ENCODE measurements around the gene PLEKHG5.
"Not testable (repeated sequence)": the region's sequence is repeated elsewhere in the genome, so short reads cannot be mapped to it uniquely, and the experiment has no call there.

Gene PLEKHG5

GRCh38 chr1:6496890-6497214, 5.4 kb upstream of the PLEKHG5 start:
- no peak for DNase-seq (ENCODE audit: low read depth in 2 of 2)

GRCh38 chr1:6496365-6496721, 4.9 kb upstream of the PLEKHG5 start:
- no peak for DNase-seq (ENCODE audit: low read depth in 2 of 2)

DNA sequence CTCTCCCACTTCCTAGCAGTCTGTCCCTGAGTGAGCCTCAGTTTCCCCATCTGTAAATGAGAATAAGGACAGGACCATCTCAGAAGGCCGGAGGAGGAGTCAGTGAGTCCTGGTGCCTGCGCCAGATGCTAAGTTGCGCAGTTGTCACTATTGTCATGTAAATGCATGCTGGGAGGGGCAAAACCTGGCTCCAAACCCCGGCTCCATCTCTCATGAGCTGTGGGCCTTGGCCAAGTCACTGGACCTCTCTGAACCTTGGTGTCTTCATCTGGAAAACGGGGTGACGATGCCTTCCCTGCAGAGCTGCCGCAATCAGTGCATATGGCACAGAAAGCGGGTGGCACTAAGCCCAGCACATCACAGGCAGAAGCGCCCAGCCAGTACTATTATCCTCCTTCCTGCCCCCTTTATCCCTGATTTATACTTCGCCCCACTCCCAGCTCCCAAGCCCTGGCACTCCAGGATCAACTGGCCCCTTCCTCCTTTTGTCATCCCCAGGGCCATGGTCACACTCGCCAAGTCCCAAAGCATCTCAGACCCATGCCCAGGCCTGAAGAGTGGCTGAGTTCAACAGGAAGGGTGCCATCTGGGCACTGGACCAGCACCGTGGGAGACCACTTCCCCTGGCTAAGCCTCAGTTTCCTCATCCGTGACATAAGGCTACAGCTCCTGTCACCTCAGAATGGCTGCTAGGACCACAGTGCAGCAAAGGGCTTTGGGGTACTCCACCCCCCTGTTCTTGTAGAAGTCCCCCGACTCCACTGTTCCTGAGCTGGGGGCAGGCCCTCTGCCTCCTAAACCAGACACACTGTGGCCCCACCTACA, 4.3 kb upstream of the PLEKHG5 start:
- DNase-seq (ENCODE audit: low read depth in 2 of 2): no peak

DNA sequence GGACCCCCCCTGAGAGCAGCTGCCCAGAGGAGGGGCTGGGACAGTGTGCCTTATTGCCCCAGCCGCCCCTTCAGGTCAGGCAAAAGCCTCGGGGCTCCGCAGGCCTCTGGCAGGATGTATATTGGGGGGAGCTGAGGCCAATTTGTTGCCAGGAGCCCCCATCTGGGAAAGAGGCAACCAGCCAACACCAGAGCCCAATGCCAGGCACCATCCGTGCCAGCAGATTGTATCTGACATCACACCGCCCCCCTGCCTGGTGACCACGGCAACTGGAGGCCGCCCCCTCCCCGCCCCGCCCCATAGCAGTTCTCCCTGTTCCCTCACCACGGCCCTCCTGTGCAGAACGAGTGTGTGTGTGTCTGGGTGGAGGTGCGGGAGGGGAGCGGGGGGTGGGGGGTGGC, 3.6 kb upstream of the PLEKHG5 start:
- no peak for DNase-seq (ENCODE audit: low read depth in 2 of 2)

DNA sequence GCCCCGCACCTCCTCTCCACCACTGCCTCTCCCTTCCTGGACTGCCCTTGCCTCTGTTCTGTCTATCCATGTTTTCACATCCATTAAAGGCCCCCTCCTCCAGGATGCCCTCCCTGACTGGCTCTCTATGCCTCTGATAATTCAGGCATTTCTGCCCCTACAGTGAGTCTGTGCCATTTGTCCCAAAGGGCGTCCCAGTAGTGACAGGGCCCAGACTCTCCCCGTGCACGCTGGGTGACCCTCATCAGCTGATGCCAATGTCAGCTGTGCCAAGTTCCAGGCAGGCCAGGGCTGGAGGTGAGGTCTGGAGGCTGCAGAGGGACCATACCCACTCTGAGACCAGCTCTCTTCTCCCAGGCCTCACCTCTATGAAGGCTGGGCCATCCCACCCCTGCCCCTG, 3.2 kb upstream of the PLEKHG5 start:
- DNase-seq (ENCODE audit: low read depth in 2 of 2): no peak

DNA sequence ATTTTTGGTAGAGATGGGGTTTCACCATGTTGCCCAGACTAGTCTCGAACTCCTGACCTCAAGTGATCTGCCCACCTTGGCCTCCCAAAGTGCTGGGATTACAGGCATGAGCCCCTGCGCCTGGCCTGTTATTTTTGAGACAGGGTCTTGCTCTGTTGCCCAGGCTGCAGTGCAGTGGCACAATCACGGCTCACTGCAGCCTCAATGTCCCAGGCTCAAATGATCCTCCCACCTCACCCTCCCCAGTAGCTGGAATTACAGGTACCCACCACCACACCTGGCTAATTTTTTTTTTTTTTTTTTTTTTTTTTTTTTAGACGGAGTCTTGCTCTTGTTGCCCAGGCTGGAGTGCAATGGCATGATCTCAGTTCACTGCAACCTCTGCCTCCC, 2.4 kb upstream of the PLEKHG5 start:
- not testable (repeated sequence) for DNase-seq (ENCODE audit: low read depth in 2 of 2)

DNA sequence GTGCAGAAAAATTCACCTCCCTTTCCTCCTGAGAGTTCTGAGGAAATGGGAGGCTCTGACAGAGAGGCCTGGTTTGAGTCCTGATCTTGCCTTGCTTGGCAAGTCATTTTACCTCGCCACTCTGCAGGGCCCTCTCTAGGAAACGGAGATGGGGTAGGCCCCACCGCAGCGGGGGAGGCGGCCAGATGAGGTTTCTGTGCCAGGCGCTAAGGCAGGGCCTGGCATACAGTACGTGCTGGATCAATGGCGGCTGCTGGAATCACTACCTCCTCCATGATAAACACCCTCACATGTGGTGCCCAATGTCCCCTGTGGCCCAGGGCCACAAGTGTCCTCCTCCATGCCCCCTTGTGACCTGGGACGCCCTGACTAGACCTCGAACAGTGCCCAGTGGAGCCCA, 499 bp upstream of the PLEKHG5 start:
- no peak for DNase-seq (ENCODE audit: low read depth in 2 of 2)

DNA sequence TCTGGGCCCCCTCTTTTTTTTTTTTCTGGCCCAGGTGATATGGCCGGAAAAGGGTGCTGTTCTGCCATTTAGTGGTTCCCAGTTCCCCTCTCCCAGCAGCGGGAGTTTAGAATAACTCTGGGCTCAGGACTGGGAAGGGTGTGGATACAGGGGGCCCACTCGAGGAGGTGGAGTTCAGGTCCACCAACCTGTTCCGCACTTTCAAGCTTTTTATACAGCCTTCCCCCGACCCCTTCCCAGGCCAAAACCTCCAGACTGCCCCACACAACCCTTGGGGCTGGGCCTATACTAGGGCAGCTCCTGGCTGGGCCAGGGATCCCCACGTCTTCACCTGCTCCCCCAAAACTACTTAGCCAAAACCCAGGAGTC, 402 bp downstream of the PLEKHG5 start:
- DNase-seq (ENCODE audit: low read depth in 2 of 2): no peak

DNA sequence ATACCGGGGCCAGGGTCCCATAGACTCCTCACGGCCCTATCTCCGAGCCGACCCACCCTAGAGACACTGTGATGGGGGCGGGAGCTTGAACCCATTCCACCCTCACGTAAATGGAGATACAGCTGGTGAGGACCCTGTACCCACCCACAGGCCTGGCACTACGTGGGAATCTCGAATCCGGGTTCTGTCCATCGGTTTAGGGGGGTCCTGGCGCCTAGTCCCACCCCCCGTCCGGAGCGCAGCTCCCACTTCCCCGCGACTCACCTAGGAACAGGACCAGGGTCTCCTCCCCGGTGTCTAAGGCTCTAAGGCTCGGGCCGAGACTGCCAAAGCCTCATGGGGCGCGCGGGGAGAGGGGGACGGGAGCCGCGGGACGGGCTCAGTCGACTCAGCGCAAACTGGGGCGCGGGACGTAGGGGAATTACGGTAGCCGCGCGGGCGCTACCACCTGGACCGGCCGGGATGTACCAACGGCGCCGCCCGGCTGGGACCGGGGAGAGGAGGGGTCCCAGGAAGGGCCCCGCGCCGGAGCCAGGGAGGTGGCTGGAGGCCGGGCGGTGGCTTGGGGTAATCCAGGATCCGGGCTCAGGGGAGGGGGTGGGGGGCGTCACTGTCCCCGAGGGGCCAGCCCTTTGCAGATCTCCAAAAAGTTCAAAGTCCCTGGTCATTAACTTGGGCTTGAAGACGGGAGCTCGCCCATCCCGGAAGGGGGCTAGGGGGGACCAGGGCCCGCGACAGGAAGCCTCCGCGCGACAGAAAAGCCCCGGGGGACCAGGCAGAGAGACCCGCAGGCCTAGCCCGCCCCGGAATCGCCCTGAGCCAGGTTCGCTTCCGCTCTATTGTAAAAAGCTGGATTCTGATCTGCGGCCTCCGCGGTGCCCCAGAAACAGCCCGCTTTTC, 1.0 kb downstream of the PLEKHG5 start:
- DNase-seq (ENCODE audit: low read depth in 2 of 2): peak in 1 of 2 donors; percentile 18

- peak; percentile 43 to 45 for DNase-seq (ENCODE audit: low read depth in 2 of 2)
Observed at GRCh38 chr1:6489799-6490180, 1.7 kb downstream of the PLEKHG5 start.

DNA sequence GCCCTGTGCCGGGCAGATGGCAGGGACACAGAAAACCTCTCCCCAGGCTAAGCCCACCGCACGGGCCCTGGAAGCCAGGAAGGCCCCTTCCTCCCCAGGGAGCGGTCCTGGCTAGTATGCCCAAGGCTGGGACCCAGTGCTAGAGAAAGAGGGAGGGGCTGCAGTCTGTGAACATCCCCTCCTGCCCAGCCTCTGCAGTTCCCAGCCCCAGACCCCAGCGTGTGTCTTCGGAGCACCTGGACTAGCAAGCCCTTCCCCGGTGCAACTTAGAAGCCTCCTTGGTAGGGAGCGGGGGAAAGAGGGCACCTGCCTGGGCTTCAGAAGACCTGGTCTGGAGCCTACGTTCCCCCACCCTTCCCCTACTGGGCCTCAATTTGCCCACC, 2.1 kb downstream of the PLEKHG5 start:
- DNase-seq (ENCODE audit: low read depth in 2 of 2): no peak

GRCh38 chr1:6488602-6489382, 2.7 kb downstream of the PLEKHG5 start:
- DNase-seq (ENCODE audit: low read depth in 2 of 2): no peak

DNA sequence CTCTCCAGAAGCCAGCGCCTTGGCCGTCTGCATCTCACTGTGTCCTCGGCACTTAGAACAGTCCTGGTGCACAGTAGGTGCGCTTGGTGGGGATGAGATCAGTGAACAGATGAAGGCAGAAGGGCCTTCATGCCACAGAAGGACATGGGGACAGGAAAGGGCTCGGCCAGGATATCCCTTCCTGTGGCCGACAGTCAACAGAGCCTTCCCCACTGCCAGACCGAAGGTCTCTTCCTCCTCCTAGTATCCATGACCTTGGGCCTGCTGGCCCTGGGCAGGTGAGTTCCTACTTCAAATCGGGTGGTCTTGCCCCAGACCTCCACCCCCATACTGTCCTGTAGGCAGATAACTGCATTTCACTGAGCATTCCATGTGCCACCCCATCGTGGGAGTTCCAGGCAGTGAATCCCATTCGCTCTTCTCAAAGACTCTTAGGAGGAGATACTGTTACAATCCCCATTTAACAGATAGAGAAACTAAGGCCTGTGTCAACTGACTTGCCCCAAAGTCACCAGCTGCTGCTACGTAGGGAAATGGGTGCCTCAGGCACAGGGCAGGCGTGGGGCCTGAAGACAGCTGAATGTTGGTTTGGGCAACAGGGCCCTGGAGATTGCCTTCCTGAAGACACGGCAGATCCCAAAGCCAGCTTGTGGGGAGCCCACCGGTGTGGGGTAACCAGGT, 3.5 kb downstream of the PLEKHG5 start:
- no peak for DNase-seq (ENCODE audit: low read depth in 2 of 2)

DNA sequence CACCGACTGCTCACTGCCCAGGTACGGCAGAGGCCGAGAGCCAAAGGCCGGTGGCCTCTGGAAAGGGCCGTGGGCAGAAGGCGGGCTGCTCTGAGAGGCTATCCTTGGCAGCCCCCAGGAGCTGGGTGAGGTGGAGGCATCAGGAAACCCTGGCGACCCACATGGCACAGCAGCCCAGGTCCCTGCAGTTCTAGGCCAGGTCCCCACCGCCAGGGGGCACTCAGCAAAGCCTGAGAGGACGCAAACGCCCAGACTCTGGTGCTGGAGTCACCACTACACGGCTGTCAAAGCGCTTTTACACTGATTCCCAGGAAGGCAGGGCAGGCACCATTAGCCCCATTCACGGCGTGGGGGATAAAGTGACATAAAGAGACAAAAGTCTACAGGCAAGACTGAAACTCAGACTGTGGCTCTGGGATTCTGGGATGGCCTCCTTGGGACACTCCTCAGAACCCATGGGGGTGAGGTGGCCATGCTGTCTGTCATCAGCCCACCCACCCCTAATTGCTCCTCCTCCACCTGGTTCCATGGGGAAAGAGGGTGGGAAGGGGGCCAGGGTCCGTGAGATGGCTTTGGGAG, 4.9 kb downstream of the PLEKHG5 start:
- peak; percentile 62 to 73 for DNase-seq (ENCODE audit: low read depth in 2 of 2)

DNA sequence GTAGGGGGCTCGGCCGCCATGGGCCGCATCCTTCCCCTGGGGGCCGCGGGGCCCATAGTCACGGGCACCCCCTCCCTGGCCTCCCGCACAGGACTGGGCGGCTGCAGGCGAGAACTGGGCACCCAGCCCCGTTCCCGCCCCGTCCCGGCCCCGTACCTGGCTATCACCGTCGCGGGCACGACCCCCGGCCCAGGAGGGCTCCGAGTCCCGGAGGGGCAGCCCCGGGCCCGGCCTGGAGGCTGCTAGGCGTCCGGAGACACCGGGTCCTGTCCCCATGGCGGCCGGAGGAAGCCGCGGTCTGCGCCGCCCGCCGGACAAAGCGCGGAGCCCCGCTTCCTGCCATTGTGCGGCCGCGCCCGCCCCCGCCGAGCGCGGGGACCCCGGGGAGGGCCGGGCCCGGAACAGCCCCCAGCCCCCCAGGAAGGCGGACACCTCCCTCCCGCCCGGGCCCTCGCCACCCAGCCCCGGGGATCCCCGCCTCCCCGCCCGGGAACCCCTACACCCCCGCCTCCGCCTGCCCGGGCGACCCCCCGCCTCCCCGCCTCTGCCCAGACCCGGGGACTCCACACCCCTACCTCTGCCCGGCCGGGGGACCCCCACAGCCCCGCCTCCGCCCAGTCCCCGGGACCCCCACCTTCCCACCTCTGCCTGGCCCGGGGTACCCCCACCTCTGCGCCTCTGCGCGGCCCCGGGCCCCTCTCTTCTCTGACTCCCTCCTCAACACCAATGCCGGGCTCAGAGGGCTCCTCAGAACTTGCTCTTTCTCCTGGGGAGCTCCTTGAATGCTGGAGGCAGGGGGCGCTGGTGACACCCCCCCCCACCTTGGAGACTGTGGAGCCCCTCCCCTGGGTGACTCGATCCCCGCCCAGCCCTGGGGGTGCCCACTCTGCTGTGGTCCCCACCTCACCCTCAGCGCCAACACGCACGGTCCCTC, 6.0 kb downstream of the PLEKHG5 start:
- no peak for DNase-seq (ENCODE audit: low read depth in 2 of 2)

- no peak for DNase-seq (ENCODE audit: low read depth in 2 of 2)
Observed at GRCh38 chr1:6484826-6485167, 6.7 kb downstream of the PLEKHG5 start.

DNA sequence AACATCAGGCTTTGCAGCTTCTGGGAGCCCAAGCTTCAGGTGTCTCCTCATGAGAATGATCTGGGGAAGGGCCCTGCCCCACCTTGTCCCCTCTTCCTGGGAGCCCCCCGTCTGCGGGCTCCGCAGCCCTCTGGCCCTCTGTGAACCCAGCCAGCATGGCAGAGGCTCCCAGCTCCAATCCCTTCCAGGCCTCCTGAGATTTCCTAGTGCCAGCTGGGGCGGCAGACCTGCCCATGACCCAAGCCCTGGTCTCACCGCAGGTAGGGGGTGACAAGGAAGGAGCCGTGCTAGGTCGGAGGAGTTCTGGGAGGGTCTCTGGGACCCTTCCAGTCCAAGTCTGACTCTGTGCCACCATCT, 7.7 kb downstream of the PLEKHG5 start:
- no peak for DNase-seq (ENCODE audit: low read depth in 2 of 2)

DNA sequence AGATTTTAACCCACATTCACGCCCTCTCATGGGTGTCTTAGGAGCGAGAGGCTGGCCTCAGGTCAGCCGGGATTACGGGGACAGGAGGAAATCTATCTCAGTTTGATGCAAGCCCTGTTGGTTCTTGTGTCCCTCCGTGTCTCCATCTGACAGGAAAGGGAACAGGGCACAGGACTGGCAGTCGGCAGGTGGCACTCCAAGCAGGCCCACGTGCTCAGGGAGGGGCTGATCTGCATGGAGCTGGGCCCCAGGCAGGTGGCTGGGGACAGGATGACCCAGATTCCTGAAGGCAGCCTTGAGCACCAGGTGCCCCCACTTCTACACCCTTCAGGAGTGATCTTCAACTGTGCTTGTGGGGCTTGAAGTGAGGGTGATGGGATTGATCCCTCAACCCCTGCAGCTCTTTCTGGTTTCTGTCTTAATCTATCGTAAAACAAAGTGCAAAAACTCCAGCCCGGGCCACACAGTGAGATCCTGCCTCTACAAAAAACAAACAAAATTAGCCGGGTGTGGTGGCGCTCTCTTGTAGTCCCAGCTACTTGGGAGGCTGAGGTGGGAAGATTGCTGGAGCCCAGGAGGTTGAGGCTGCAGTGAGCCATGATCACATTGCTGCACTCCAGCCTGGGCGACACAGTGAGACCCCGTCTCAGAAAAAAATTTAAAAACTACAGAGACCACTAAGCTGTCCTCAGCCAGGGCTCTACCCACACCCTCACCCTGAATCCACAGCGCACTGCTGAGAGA, 8.3 kb downstream of the PLEKHG5 start:
- no peak for DNase-seq (ENCODE audit: low read depth in 2 of 2)

DNA sequence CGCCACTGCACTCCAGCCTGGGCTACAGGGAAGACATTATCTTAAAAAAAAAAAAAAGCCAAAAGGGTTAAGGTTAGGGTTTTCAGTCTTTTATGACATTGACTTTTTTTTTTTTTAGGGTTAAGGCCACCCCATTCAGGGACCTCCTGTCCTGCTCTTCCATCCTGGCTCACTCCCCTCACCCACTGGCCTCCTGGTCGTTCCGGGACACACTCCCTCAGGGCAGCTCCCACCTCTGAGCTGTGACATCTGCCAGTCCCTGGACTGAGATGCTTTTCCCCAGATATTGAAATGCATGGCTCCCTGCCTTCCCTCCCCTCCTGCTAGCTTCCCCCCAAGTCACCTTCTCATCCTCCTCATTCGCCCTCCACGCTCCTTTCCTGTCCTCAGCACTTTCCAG, 9.6 kb downstream of the PLEKHG5 start:
- DNase-seq (ENCODE audit: low read depth in 2 of 2): no peak

Measured in stimulated activated CD8-positive, alpha-beta memory T cell treated with anti-CD3 and anti-CD28 coated beads, Interleukin-15, amount 100 ng/mL, for 4 hours (primary cell).